Choroid plexus epithelial cell (primary cell): Measurements from ENCODE around the gene SH2D6.

ENCODE experiments used
- DNase-seq: peaks from one replicate; pipeline ENCODE4 v3.0.0-alpha.2; 2010; ENCODE audit warnings: low read depth
- H3K4me3 ChIP-seq: 2 replicates; pipeline ENCODE4 v1.5.1; 2011; ENCODE audit warnings: low read depth, mild to moderate bottlenecking, control low read depth, low read length, moderate library complexity
- TF ChIP-seq, protein P1 (sequence below): conservative IDR thresholded peaks from 2 replicates; pipeline ENCODE4 v1.5.1; 2011; ENCODE audit warnings: low read depth, mild to moderate bottlenecking, control low read depth, inconsistent platforms, low read length, moderate library complexity

The SH2D6 gene

DNA sequence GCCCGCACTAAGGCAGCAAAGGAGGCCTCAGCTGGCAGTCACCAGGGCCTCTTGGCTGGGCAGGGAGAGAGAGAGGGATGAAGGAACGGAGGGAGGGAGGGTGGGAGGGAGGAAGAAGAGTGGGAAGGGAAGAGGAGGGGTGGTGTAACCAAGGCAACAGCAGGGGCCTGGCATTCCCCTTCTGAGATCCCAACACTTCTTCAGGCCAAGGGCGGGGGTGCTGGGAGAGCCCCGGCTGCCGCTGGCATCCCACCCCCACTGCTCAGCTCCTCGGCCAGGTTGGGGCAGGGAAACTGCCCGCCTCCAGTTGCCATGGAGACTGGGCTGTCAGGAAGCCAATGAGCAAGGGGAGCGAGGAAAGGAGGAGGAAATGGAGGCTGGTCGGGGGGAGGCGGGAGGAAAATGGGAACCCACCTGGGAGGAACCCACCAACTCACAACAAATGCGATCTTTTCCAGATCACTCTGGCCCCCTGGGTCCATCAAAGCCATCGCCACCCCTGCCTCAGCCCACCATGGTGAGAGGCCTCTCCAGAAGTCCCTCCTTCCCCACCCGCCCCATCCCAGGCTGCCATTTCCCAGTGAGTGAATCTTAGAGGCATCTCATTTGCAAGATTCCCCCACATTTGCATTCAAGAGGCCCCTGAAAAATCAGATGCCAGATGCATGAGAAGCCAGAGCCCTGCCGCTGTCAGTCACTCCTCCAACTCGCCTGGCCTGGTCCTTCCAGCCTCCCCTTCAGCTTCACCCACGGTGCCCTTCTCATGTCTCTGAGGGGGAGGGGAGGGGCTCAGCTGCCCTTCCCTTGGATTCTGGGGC is 12.4 kb downstream of the SH2D6 start:
- no peak for DNase-seq
- H3K4me3 ChIP-seq: no peak overlapping the region
- TF ChIP-seq, protein P1, sequence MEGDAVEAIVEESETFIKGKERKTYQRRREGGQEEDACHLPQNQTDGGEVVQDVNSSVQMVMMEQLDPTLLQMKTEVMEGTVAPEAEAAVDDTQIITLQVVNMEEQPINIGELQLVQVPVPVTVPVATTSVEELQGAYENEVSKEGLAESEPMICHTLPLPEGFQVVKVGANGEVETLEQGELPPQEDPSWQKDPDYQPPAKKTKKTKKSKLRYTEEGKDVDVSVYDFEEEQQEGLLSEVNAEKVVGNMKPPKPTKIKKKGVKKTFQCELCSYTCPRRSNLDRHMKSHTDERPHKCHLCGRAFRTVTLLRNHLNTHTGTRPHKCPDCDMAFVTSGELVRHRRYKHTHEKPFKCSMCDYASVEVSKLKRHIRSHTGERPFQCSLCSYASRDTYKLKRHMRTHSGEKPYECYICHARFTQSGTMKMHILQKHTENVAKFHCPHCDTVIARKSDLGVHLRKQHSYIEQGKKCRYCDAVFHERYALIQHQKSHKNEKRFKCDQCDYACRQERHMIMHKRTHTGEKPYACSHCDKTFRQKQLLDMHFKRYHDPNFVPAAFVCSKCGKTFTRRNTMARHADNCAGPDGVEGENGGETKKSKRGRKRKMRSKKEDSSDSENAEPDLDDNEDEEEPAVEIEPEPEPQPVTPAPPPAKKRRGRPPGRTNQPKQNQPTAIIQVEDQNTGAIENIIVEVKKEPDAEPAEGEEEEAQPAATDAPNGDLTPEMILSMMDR: no peak

- no peak overlapping the region for H3K4me3 ChIP-seq
- TF ChIP-seq, protein P1: no peak
- no peak for DNase-seq
These were observed 13.2 kb downstream of the SH2D6 start for GRCh38 chr2:85431570-85432205.

DNA sequence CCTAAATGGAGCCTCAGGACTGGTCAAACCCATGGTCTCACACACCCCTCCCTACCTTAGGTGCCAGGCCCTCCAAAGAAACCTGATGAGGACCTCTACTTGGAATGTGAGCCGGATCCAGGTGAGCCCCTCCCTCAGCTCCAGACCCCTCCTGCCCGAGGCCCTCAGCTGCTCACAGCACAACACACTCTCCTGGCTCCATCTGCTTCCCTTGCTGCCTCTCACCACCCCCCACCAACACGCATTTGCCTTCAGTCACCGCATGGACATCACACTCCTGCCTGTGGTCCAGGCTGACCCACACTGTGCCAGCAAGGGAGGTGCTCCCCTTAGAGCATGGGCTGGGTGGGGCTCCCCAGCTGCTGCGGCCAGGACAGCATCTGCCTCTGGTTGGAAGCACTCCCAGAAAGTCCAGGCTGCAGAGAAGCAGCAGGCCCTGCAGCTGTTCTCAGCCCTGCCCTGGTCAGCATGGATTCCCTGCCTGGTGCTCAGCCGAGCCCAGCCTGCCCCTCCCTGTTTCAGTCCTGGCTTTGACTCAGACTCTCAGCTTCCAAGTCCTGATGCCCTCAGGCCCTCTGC is 15.1 kb downstream of the SH2D6 start:
- no peak overlapping the region for H3K4me3 ChIP-seq
- peak; percentile 95 for DNase-seq
- TF ChIP-seq, protein P1: no peak

- TF ChIP-seq, protein P1: no peak
- no peak overlapping the region for H3K4me3 ChIP-seq
- DNase-seq: no peak
These were observed 16.2 kb downstream of the SH2D6 start for GRCh38 chr2:85434696-85435095.

DNA sequence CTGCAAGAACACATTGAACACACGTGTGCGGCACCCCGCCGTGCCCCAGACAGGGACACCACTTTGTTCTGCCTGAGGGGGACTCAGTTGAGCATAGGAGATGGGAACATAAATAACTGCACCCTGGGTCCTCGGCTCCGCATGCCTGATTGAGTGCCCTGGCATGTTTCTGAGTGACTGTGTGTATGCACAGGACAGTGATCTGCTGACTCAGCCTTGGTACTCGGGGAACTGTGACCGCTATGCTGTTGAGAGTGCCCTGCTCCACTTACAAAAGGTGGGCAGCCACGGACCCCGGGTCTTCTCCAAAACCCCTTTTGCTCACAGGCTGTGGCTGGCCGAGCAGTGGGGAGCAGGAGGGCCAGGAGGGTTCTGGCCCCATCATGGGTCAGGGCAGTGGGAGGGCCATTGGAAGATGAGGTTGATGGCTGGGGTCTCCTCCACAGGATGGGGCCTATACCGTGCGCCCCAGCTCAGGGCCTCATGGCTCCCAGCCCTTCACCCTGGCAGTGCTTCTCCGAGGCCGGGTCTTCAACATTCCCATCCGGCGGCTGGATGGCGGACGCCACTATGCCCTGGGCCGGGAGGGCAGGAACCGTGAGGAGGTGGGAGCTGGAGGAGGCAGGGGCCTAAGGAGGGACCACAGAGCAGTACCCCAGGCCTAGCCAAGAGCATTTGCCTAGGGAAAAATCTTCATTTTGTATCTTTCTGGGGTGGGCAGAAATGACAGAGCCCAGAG is 16.9 kb downstream of the SH2D6 start:
- DNase-seq: no peak
- TF ChIP-seq, protein P1: no peak
- H3K4me3 ChIP-seq: no peak overlapping the region

DNA sequence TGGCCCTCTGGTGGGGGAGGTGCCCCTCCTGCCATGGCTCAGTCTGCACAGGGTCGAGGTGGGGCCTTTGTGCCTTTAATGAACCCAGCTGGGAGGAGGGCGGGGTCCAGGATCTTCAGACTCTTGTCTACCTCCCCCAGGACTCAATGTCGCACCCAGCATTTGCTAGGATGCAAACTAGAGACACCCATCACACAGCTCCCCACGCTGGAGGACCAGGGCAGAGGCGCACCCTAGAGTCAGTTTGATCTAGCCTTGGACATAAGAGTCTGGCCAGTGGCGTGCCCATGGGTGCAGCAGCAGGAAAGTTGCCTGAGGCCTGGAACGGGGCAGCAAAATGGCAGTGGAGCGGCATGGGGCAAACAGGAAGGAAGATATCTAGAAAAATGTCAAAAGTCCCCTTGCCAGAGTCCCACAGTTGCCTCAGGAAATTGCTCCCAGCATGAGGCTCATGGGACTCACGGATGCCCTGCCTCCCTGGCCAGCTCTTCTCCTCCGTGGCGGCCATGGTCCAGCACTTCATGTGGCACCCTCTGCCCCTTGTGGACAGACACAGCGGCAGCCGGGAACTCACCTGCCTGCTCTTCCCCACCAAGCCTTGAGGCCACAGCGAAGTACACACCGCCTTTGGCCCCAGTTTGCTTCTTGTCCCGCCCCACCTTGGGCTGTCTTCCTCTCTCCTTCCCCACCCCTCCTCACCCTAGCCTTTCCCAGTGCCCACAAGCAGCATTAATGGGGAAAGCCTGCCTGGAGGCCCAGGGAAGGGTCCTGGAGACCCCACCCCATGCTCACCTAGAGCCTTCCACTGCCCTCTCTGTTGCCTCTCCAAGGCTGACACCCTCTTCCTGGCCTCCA is 17.7 kb downstream of the SH2D6 start:
- no peak overlapping the region for H3K4me3 ChIP-seq
- DNase-seq: no peak
- TF ChIP-seq, protein P1: no peak
